GM23338 (cell line): Measurements from ENCODE around the gene FBXL20. TPM values are rescaled to one million over a fixed set of nuclear protein-coding genes. Genes with fewer than 3 reads are reported as not detected.

ENCODE experiments used
- ATAC-seq: fragments of 200-7000 bp; cut with Tn5 transposase; 3 replicates; pipeline ENCODE4 v1.9.1; 2020
- DNase-seq: peaks from one replicate; pipeline ENCODE4 v3.0.0-alpha.2; 2015; ENCODE audit warnings: low spot score
- H2AFZ ChIP-seq: fragments of 200-600 bp; sonication (generic); 2 replicates; pipeline ENCODE4 v1.8.0; 2016; ENCODE audit warnings: antibody characterized with exemption, mild to moderate bottlenecking, moderate library complexity
- H3F3A ChIP-seq: fragments of 200-600 bp; sonication (generic); replicated peaks from 2 replicates; pipeline ENCODE4 v1.8.0; 2017; ENCODE audit warnings: antibody characterized with exemption, mixed run types, low read depth
- H3K27ac ChIP-seq: fragments of 200-600 bp; sonication (generic); 2 replicates; pipeline ENCODE4 v1.6.1; 2016; ENCODE audit warnings: low read depth
- H3K27me3 ChIP-seq: fragments of 200-600 bp; sonication (generic); 2 replicates; pipeline ENCODE4 v1.8.0; 2016; ENCODE audit warnings: mild to moderate bottlenecking, mixed run types, moderate library complexity; ENCODE audit not compliant: insufficient read depth
- H3K36me3 ChIP-seq: fragments of 200-600 bp; sonication (generic); 2 replicates; pipeline ENCODE4 v1.8.0; 2016; ENCODE audit warnings: mild to moderate bottlenecking; ENCODE audit not compliant: insufficient read depth
- H3K4me1 ChIP-seq: fragments of 200-600 bp; sonication (generic); 2 replicates; pipeline ENCODE4 v1.8.0; 2016; ENCODE audit warnings: mild to moderate bottlenecking, moderate library complexity; ENCODE audit not compliant: insufficient read depth
- H3K4me2 ChIP-seq: fragments of 200-600 bp; sonication (generic); 2 replicates; pipeline ENCODE4 v1.7.1; 2017; ENCODE audit warnings: mixed run types
- H3K4me3 ChIP-seq: fragments of 200-600 bp; sonication (generic); 2 replicates; pipeline ENCODE4 v1.6.1; 2016; ENCODE audit warnings: mixed run types
- H3K79me2 ChIP-seq: fragments of 200-600 bp; sonication (generic); replicated peaks from 2 replicates; pipeline ENCODE4 v1.8.0; 2017; ENCODE audit warnings: mild to moderate bottlenecking; ENCODE audit not compliant: insufficient read depth
- H3K9me2 ChIP-seq: fragments of 200-600 bp; sonication (generic); 2 replicates; pipeline ENCODE4 v1.8.0; 2017; ENCODE audit not compliant: insufficient read depth
- H4K20me1 ChIP-seq: fragments of 200-600 bp; sonication (generic); replicated peaks from 2 replicates; pipeline ENCODE4 v1.8.0; 2017; ENCODE audit warnings: mild to moderate bottlenecking; ENCODE audit not compliant: insufficient read depth
- H3K27ac Mint-ChIP-seq: 2 replicates; pipeline ENCODE4 v1.8.0; 2020; ENCODE audit warnings: inconsistent platforms, mild to moderate bottlenecking, moderate library complexity, mixed read lengths
- H3K27me3 Mint-ChIP-seq: 3 replicates; pipeline ENCODE4 v1.8.0; 2022; ENCODE audit warnings: low read depth, mild to moderate bottlenecking, moderate library complexity, mixed read lengths, inconsistent platforms; ENCODE audit not compliant: insufficient read depth, poor library complexity
- H3K36me3 Mint-ChIP-seq: 3 replicates; pipeline ENCODE4 v1.8.0; 2021; ENCODE audit warnings: low read depth, mild to moderate bottlenecking, inconsistent platforms, moderate library complexity, mixed read lengths
- H3K4me1 Mint-ChIP-seq: 3 replicates; pipeline ENCODE4 v1.8.0; 2020; ENCODE audit warnings: mild to moderate bottlenecking, inconsistent platforms, mixed read lengths
- H3K4me3 Mint-ChIP-seq: 3 replicates; pipeline ENCODE4 v1.8.0; 2021; ENCODE audit warnings: moderate library complexity, mild to moderate bottlenecking, inconsistent platforms, mixed read lengths
- H3K9me3 Mint-ChIP-seq: 3 replicates; pipeline ENCODE4 v1.8.0; 2020; ENCODE audit warnings: moderate library complexity, mild to moderate bottlenecking, inconsistent platforms, mixed read lengths
- CREB1 ChIP-seq: fragments of 250-450 bp; sonication (Bioruptor Pico); IDR thresholded peaks from 2 replicates; pipeline ENCODE4 v1.5.0; 2020; ENCODE audit warnings: low read depth, mild to moderate bottlenecking, moderate library complexity
- CTCF ChIP-seq, 2 experiments: fragments of 200-600 bp in 1 of 2; sonication (generic) in 1 of 2; conservative IDR thresholded peaks; 2 replicates each; pipeline versions ENCODE4 v1.5.1 to v1.6.1; 2016 to 2017; ENCODE audit warnings: antibody characterized with exemption in 2 of 2, low read depth in 2 of 2, mild to moderate bottlenecking in 2 of 2, moderate library complexity in 1 of 2
- ETS1 ChIP-seq: IDR thresholded peaks from 2 replicates; pipeline ENCODE4 v1.6.1; 2016; ENCODE audit warnings: antibody characterized with exemption
- EZH2 ChIP-seq: fragments of 200-600 bp; sonication (generic); IDR thresholded peaks from one replicate; pipeline ENCODE4 v1.8.0; 2017; ENCODE audit warnings: antibody characterized with exemption, mild to moderate bottlenecking, low read depth; ENCODE audit not compliant: unreplicated experiment
- EZH2phosphoT487 ChIP-seq: fragments of 200-600 bp; sonication (generic); IDR thresholded peaks from one replicate; pipeline ENCODE4 v1.8.1; 2018; ENCODE audit warnings: antibody characterized with exemption; ENCODE audit not compliant: unreplicated experiment
- JUNB ChIP-seq: IDR thresholded peaks from one replicate; pipeline ENCODE4 v1.6.1; 2016; ENCODE audit warnings: antibody characterized with exemption; ENCODE audit not compliant: unreplicated experiment
- NANOG ChIP-seq: IDR thresholded peaks from 2 replicates; pipeline ENCODE4 v1.6.1; 2016; ENCODE audit warnings: antibody characterized with exemption, borderline replicate concordance
- POLR2AphosphoS5 ChIP-seq: IDR thresholded peaks from 2 replicates; pipeline ENCODE4 v1.6.1; 2016; ENCODE audit warnings: antibody characterized with exemption, low read depth
- REST ChIP-seq: IDR thresholded peaks from one replicate; pipeline ENCODE4 v1.6.1; 2018; ENCODE audit warnings: antibody characterized with exemption; ENCODE audit not compliant: unreplicated experiment
- STAT1 ChIP-seq: IDR thresholded peaks from one replicate; pipeline ENCODE4 v1.6.1; 2016; ENCODE audit warnings: antibody characterized with exemption; ENCODE audit not compliant: unreplicated experiment
- ZNF114 ChIP-seq: fragments of 250-450 bp; sonication (Bioruptor Pico); IDR thresholded peaks from 2 replicates; pipeline ENCODE4 v1.5.0; 2020; ENCODE audit warnings: mild to moderate bottlenecking, moderate library complexity
- ZNF331 ChIP-seq: fragments of 250-450 bp; sonication (Bioruptor Pico); IDR thresholded peaks from 2 replicates; pipeline ENCODE4 v1.5.0; 2020; ENCODE audit warnings: low read depth, mild to moderate bottlenecking, moderate library complexity
- ZNF462 ChIP-seq: fragments of 250-450 bp; sonication (Bioruptor Pico); IDR thresholded peaks from 2 replicates; pipeline ENCODE4 v1.5.0; 2020; ENCODE audit warnings: mild to moderate bottlenecking, moderate library complexity
- polyA plus RNA-seq: library from polyadenylated mRNA; unstranded; fragments of >200 nt; fragmentation: Nextera tagmentation; extraction: Ambion mirVana; gene quantifications from 2 replicates; pipeline ENCODE4 v1.2.1, GENCODE V29; 2016
- total RNA-seq: library from RNA; depleted of rRNA; stranded (reverse); fragments of >200 nt; shearing (Covaris generic); gene quantifications from 2 replicates; pipeline ENCODE4 v1.2.3, GENCODE V29; 2014

The FBXL20 gene
- total and polyA plus RNA-seq, 2 experiments from 2014 or later, result 2.9 to 6.9 TPM

GRCh38 chr17:39364236-39365025, 37.0 kb downstream of the FBXL20 start:
- no peaks in the 10 kb centered on the region for H3K4me1 Mint-ChIP-seq
- H3K4me2 ChIP-seq, result no peak overlapping the region
- ATAC-seq, result no peak; the same call in 2 of the 3 replicates
- no peaks in the 10 kb centered on the region for H3F3A ChIP-seq
- H3K27me3 Mint-ChIP-seq, result peaks cover under 1% of the 10 kb centered on the region
- H2AFZ ChIP-seq, result no peak overlapping the region
- no peaks in the 10 kb centered on the region for H3K9me3 Mint-ChIP-seq
- H3K36me3 Mint-ChIP-seq, result no peaks in the 10 kb centered on the region
- H3K4me3 ChIP-seq, result no peak overlapping the region
- no peaks in the 10 kb centered on the region for H3K9me2 ChIP-seq
- H3K27ac ChIP-seq, result 0 out of 2 replicates have a peak overlapping the region, but pooled peaks have one; percentile 24
- no peaks in the 10 kb centered on the region; the same call in 1 of the 2 replicates for H4K20me1 ChIP-seq
- no peak for DNase-seq
- H3K36me3 ChIP-seq, result no peaks in the 10 kb centered on the region
- no peak overlapping the region for H3K27ac Mint-ChIP-seq
- no peaks in the 10 kb centered on the region for H3K4me1 ChIP-seq
- H3K27me3 ChIP-seq, result no peaks in the 10 kb centered on the region
- no peak overlapping the region for H3K4me3 Mint-ChIP-seq
- no peak for TF ChIP-seq EZH2phosphoT487
- TF ChIP-seq ETS1, result no peak
- TF ChIP-seq POLR2AphosphoS5, result no peak
- TF ChIP-seq NANOG, result no peak
- no peak for TF ChIP-seq EZH2
- TF ChIP-seq JUNB, result no peak
- TF ChIP-seq ZNF331 (CRISPR knock-in tag), result no peak
- no peak for TF ChIP-seq STAT1
- no peak for TF ChIP-seq CREB1 (CRISPR knock-in tag)
- no peak for TF ChIP-seq CTCF (conservative IDR thresholded peaks at IDR 0.05; ENCODE audit: low read depth in 2 of 2)
- TF ChIP-seq ZNF114 (CRISPR knock-in tag), result no peak
- TF ChIP-seq ZNF462 (CRISPR knock-in tag), result no peak
- no peak for TF ChIP-seq REST
- H3K79me2 ChIP-seq, result no peaks in the 10 kb centered on the region
